ENCODE results near the gene GPRASP2.

The GPRASP2 gene

GRCh38 chrX:102697494-102697893 lies 14.8 kb upstream of the GPRASP2 start:
- TF ChIP-seq ZFX (IDR thresholded peaks at IDR 0.05), result no peak
- TF ChIP-seq, protein P1, sequence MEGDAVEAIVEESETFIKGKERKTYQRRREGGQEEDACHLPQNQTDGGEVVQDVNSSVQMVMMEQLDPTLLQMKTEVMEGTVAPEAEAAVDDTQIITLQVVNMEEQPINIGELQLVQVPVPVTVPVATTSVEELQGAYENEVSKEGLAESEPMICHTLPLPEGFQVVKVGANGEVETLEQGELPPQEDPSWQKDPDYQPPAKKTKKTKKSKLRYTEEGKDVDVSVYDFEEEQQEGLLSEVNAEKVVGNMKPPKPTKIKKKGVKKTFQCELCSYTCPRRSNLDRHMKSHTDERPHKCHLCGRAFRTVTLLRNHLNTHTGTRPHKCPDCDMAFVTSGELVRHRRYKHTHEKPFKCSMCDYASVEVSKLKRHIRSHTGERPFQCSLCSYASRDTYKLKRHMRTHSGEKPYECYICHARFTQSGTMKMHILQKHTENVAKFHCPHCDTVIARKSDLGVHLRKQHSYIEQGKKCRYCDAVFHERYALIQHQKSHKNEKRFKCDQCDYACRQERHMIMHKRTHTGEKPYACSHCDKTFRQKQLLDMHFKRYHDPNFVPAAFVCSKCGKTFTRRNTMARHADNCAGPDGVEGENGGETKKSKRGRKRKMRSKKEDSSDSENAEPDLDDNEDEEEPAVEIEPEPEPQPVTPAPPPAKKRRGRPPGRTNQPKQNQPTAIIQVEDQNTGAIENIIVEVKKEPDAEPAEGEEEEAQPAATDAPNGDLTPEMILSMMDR (conservative IDR thresholded peaks at IDR 0.05), result no peak
- H3K27ac ChIP-seq, result no peak overlapping the region

DNA sequence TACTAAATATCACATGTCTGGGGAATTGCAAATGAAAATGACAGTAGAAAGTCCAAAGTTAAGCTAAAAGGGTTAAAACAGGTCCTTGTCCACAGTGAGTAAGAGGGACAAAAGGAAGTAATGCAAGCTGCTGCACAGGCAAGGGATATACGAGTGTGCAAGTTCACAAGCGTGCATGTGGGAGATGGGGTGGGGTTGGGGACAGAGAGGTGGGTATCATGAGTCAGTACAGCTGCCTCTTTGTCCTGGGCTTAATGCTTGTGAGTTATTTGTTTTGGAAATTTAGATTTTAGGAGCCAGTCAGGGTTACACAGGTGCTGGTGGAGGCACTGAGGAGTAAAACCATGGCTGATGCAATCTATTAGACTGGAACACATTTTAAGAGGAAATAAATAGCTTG lies 3.3 kb upstream of the GPRASP2 start:
- TF ChIP-seq, protein P1 (conservative IDR thresholded peaks at IDR 0.05), result no peak
- TF ChIP-seq ZFX (IDR thresholded peaks at IDR 0.05), result no peak
- H3K27ac ChIP-seq, result no peak overlapping the region

DNA sequence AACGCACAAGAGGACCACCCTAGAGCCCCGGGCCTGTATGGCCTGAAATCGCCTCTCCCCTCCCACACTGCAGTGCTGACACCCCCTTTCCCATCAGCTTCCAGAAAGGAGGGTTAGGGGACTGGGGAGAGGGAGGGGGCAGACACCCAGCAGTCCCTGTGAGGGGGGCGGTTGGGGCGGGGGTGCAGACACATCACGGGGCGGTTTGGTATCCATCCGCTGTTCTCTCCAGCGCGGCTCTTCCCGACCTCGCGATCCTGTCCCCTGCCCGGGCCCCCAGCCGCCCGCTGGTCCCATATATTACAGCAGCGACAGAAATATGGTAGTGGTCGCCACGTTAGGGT lies 404 bp upstream of the GPRASP2 start:
- TF ChIP-seq, protein P1 (conservative IDR thresholded peaks at IDR 0.05), result no peak
- TF ChIP-seq ZFX (IDR thresholded peaks at IDR 0.05), result no peak

DNA sequence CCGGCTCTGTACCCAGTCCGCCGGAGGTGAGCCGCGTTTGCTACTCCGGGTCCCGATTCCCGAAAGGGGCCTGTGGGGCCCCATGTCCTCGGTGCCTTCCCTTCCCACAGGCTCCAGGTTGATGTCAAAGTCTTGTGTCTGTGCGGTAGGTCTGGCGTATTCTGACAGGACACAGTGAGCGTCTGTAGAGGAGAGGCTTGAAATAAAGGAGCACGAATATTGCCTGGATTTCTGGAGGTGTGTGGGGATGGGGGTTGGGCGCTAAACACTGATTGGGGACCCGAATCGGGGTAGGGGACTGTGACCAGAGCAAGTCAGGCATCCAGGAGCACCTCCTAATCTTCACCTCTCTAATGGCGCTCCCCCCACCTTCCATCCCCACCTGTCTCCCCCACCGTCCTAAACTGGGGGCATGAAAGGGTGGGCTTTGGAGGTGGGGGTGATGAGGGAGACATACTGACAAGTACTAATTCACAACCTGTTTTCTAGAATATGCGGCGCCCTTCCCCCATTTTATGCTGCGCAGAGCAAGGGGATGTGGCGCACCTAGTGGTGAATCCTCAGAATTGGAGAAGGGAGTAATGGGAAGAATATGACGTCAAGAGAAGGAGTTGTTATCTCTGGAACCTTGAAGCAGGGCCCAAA lies 855 bp downstream of the GPRASP2 start:
- TF ChIP-seq, protein P1 (conservative IDR thresholded peaks at IDR 0.05), result peak; percentile 77
- TF ChIP-seq ZFX (IDR thresholded peaks at IDR 0.05), result peak; percentile 1; the same call in 1 of the 2 replicates
- peak overlapping the region; percentile 91 for H3K27ac ChIP-seq

More for the DNA sequence above, 404 bp upstream of the GPRASP2 start:
- H3K27ac ChIP-seq, result peak overlapping the region; percentile 91; the same call in 1 of the 2 replicates

GRCh38 chrX:102714994-102715393 lies 2.7 kb downstream of the GPRASP2 start:
- no peak for TF ChIP-seq ZFX (IDR thresholded peaks at IDR 0.05)
- TF ChIP-seq, protein P1 (conservative IDR thresholded peaks at IDR 0.05), result no peak; the same call in 1 of the 2 replicates
- no peak overlapping the region for H3K27ac ChIP-seq

DNA sequence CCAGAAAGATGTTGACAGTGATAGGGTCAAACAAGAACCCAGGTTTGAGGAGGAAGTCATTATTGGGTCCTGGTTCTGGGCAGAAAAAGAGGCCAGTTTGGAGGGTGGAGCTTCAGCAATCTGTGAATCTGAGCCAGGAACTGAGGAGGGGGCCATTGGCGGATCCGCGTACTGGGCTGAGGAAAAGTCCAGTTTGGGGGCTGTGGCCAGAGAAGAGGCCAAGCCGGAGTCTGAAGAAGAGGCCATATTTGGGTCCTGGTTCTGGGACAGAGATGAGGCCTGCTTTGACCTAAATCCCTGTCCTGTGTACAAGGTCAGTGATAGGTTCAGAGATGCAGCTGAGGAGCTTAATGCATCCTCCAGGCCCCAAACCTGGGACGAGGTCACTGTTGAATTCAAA lies 3.7 kb downstream of the GPRASP2 start:
- no peak overlapping the region for H3K27ac ChIP-seq
- no peak for TF ChIP-seq ZFX (IDR thresholded peaks at IDR 0.05)
- TF ChIP-seq, protein P1 (conservative IDR thresholded peaks at IDR 0.05), result no peak

DNA sequence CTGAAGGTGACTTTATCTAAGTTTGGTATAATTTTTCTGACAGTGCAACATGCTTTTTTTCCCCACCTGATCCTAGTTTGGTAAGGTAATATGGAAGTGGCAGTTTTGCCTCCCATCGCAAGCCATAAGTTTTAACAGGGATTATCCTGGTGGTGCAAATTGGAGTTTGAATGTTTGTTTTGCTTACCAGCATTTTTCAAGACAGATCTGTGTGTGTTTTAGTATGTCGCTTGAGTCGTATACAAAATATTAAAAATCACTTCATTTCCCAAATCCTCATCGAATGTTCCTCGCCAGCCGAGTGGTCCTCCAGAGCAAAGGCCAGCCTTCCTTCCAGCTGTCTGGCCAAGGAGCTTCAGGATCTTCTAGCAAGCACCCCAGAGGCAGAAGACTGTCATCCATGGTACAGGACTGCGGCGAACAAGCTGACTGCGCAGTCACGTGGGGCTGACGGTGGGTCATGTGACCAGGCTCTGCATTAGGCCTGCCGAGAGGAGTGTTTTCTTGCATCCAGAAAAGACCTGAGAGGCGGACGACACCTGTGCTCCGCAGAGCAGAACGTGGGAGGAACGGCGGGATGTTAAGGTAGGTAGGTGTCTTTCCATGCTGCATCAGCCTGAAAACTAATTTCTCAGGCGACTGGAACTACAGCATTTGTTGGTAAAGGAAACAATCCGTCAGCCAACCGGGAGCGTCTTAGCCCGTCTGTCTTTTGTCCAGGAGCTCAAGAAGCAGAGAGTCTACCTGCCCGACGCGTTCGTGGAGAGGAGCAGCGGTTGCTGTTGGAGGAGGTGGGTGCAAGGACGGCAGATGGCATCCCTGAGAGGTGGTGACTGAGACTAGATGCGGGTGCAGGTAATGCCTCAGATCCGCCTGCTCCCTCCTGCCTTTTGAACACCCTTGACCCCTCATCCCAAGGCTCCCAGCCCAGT lies 8.3 kb downstream of the GPRASP2 start, which contains the start of gene GPRASP3:
Gene GPRASP3 (plus strand): TSS at position 507 of the 932 bp plus-strand sequence. CDS start 28,253 bp downstream, outside the sequence.
- H3K27ac ChIP-seq, result peak within 1 kb of the TSS; percentile 43
- TF ChIP-seq ZFX (IDR thresholded peaks at IDR 0.05), result no peak
- TF ChIP-seq, protein P1 (conservative IDR thresholded peaks at IDR 0.05), result no peak

DNA sequence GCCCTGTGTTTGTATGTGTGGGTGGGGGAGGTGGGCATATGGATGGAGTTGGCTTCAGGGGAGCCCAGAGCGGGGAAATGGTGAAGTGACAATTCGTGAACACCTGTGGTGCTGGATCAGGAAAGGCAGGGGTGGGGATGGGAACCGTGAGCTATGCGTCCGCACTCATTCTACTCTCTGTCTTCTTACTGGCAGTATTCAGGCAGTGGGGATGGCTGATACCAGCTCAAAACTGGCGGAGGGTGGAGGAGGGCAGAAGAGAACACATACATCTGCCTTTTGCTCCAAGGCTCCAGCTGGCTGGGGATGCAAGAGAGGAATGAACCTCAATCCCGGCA lies 8.9 kb downstream of the GPRASP2 start:
- H3K27ac ChIP-seq, result peak overlapping the region; percentile 43; the same call in 1 of the 2 replicates
